GM23338 (cell line): ENCODE measurements around the gene IGFBP5. TPM values are rescaled to one million over a fixed set of nuclear protein-coding genes. Genes with fewer than 3 reads are reported as not detected.

Source experiments
- ATAC-seq: fragments of 200-7000 bp; cut with Tn5 transposase; 3 replicates; pipeline ENCODE4 v1.9.1; 2020
- DNase-seq: peaks from one replicate; pipeline ENCODE4 v3.0.0-alpha.2; 2015; ENCODE audit warnings: low spot score
- H2AFZ ChIP-seq: fragments of 200-600 bp; sonication (generic); 2 replicates; pipeline ENCODE4 v1.8.0; 2016; ENCODE audit warnings: antibody characterized with exemption, mild to moderate bottlenecking, moderate library complexity
- H3F3A ChIP-seq: fragments of 200-600 bp; sonication (generic); replicated peaks from 2 replicates; pipeline ENCODE4 v1.8.0; 2017; ENCODE audit warnings: antibody characterized with exemption, mixed run types, low read depth
- H3K27ac ChIP-seq: fragments of 200-600 bp; sonication (generic); 2 replicates; pipeline ENCODE4 v1.6.1; 2016; ENCODE audit warnings: low read depth
- H3K27me3 ChIP-seq: fragments of 200-600 bp; sonication (generic); 2 replicates; pipeline ENCODE4 v1.8.0; 2016; ENCODE audit warnings: mild to moderate bottlenecking, mixed run types, moderate library complexity; ENCODE audit not compliant: insufficient read depth
- H3K36me3 ChIP-seq: fragments of 200-600 bp; sonication (generic); 2 replicates; pipeline ENCODE4 v1.8.0; 2016; ENCODE audit warnings: mild to moderate bottlenecking; ENCODE audit not compliant: insufficient read depth
- H3K4me1 ChIP-seq: fragments of 200-600 bp; sonication (generic); 2 replicates; pipeline ENCODE4 v1.8.0; 2016; ENCODE audit warnings: mild to moderate bottlenecking, moderate library complexity; ENCODE audit not compliant: insufficient read depth
- H3K4me2 ChIP-seq: fragments of 200-600 bp; sonication (generic); 2 replicates; pipeline ENCODE4 v1.7.1; 2017; ENCODE audit warnings: mixed run types
- H3K4me3 ChIP-seq: fragments of 200-600 bp; sonication (generic); 2 replicates; pipeline ENCODE4 v1.6.1; 2016; ENCODE audit warnings: mixed run types
- H3K79me2 ChIP-seq: fragments of 200-600 bp; sonication (generic); replicated peaks from 2 replicates; pipeline ENCODE4 v1.8.0; 2017; ENCODE audit warnings: mild to moderate bottlenecking; ENCODE audit not compliant: insufficient read depth
- H3K9me2 ChIP-seq: fragments of 200-600 bp; sonication (generic); 2 replicates; pipeline ENCODE4 v1.8.0; 2017; ENCODE audit not compliant: insufficient read depth
- H4K20me1 ChIP-seq: fragments of 200-600 bp; sonication (generic); replicated peaks from 2 replicates; pipeline ENCODE4 v1.8.0; 2017; ENCODE audit warnings: mild to moderate bottlenecking; ENCODE audit not compliant: insufficient read depth
- H3K27ac Mint-ChIP-seq: 2 replicates; pipeline ENCODE4 v1.8.0; 2020; ENCODE audit warnings: inconsistent platforms, mild to moderate bottlenecking, moderate library complexity, mixed read lengths
- H3K27me3 Mint-ChIP-seq: 3 replicates; pipeline ENCODE4 v1.8.0; 2022; ENCODE audit warnings: low read depth, mild to moderate bottlenecking, moderate library complexity, mixed read lengths, inconsistent platforms; ENCODE audit not compliant: insufficient read depth, poor library complexity
- H3K36me3 Mint-ChIP-seq: 3 replicates; pipeline ENCODE4 v1.8.0; 2021; ENCODE audit warnings: low read depth, mild to moderate bottlenecking, inconsistent platforms, moderate library complexity, mixed read lengths
- H3K4me1 Mint-ChIP-seq: 3 replicates; pipeline ENCODE4 v1.8.0; 2020; ENCODE audit warnings: mild to moderate bottlenecking, inconsistent platforms, mixed read lengths
- H3K4me3 Mint-ChIP-seq: 3 replicates; pipeline ENCODE4 v1.8.0; 2021; ENCODE audit warnings: moderate library complexity, mild to moderate bottlenecking, inconsistent platforms, mixed read lengths
- H3K9me3 Mint-ChIP-seq: 3 replicates; pipeline ENCODE4 v1.8.0; 2020; ENCODE audit warnings: moderate library complexity, mild to moderate bottlenecking, inconsistent platforms, mixed read lengths
- ZNF114 ChIP-seq: fragments of 250-450 bp; sonication (Bioruptor Pico); IDR thresholded peaks from 2 replicates; pipeline ENCODE4 v1.5.0; 2020; ENCODE audit warnings: mild to moderate bottlenecking, moderate library complexity
- ZNF462 ChIP-seq: fragments of 250-450 bp; sonication (Bioruptor Pico); IDR thresholded peaks from 2 replicates; pipeline ENCODE4 v1.5.0; 2020; ENCODE audit warnings: mild to moderate bottlenecking, moderate library complexity
- polyA plus RNA-seq: library from polyadenylated mRNA; unstranded; fragments of >200 nt; fragmentation: Nextera tagmentation; extraction: Ambion mirVana; gene quantifications from 2 replicates; pipeline ENCODE4 v1.2.1, GENCODE V29; 2016
- total RNA-seq: library from RNA; depleted of rRNA; stranded (reverse); fragments of >200 nt; shearing (Covaris generic); gene quantifications from 2 replicates; pipeline ENCODE4 v1.2.3, GENCODE V29; 2014
- TF ChIP-seq, protein P1 (sequence below), 2 experiments: fragments of 200-600 bp in 1 of 2; sonication (generic) in 1 of 2; conservative IDR thresholded peaks; 2 replicates each; pipeline versions ENCODE4 v1.5.1 to v1.6.1; 2016 to 2017; ENCODE audit warnings: antibody characterized with exemption in 2 of 2, low read depth in 2 of 2, mild to moderate bottlenecking in 2 of 2, moderate library complexity in 1 of 2

IGFBP5 gene
- total and polyA plus RNA-seq, 2 experiments from 2014 or later: 0.70 to 2.5 TPM

GRCh38 chr2:216666461-216667233, 28.7 kb downstream of the IGFBP5 start:
- H3K36me3 ChIP-seq: 0 out of 2 replicates have a peak, but pooled peaks cover 4% of the 10 kb centered on the region
- no peak overlapping the region for H3K4me3 ChIP-seq
- peaks cover 22% of the 10 kb centered on the region for H3K4me1 Mint-ChIP-seq
- H3K9me2 ChIP-seq: no peaks in the 10 kb centered on the region
- H2AFZ ChIP-seq: no peak overlapping the region
- no peak overlapping the region for H3K4me3 Mint-ChIP-seq
- peaks cover 27% of the 10 kb centered on the region for H3K36me3 Mint-ChIP-seq
- ATAC-seq (peak; percentile 80), DNase-seq (peak; percentile 89)
- 0 out of 2 replicates have a peak, but pooled peaks cover 4% of the 10 kb centered on the region for H4K20me1 ChIP-seq
- H3K79me2 ChIP-seq: no peaks in the 10 kb centered on the region
- H3K27me3 Mint-ChIP-seq: peaks cover 17% of the 10 kb centered on the region
- no peaks in the 10 kb centered on the region for H3K27me3 ChIP-seq
- H3K4me1 ChIP-seq: peaks cover 19% of the 10 kb centered on the region
- 0 out of 2 replicates have a peak, but pooled peaks cover 6% of the 10 kb centered on the region for H3F3A ChIP-seq
- H3K27ac Mint-ChIP-seq: no peak overlapping the region
- H3K9me3 Mint-ChIP-seq: no peaks in the 10 kb centered on the region
- 0 out of 2 replicates have a peak overlapping the region, but pooled peaks have one; percentile 70 for H3K4me2 ChIP-seq
- no peak overlapping the region for H3K27ac ChIP-seq
- TF ChIP-seq ZNF114 (no peak), ZNF462 (CRISPR knock-in tag) (0 out of 2 replicates have a peak, but pooled peaks have one; percentile 35)
- TF ChIP-seq, protein P1, sequence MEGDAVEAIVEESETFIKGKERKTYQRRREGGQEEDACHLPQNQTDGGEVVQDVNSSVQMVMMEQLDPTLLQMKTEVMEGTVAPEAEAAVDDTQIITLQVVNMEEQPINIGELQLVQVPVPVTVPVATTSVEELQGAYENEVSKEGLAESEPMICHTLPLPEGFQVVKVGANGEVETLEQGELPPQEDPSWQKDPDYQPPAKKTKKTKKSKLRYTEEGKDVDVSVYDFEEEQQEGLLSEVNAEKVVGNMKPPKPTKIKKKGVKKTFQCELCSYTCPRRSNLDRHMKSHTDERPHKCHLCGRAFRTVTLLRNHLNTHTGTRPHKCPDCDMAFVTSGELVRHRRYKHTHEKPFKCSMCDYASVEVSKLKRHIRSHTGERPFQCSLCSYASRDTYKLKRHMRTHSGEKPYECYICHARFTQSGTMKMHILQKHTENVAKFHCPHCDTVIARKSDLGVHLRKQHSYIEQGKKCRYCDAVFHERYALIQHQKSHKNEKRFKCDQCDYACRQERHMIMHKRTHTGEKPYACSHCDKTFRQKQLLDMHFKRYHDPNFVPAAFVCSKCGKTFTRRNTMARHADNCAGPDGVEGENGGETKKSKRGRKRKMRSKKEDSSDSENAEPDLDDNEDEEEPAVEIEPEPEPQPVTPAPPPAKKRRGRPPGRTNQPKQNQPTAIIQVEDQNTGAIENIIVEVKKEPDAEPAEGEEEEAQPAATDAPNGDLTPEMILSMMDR (conservative IDR thresholded peaks at IDR 0.05; ENCODE audit: low read depth in 2 of 2): peak; percentile 98 to 100
